Ecto neural progenitor cell (in vitro differentiated cells): ENCODE data around the gene R3HDM1.
"Not testable (repeated sequence)": the region's sequence is repeated elsewhere in the genome, so short reads cannot be mapped to it uniquely, and the experiment has no call there.

Source experiments
- DNase-seq: peaks from one replicate; pipeline ENCODE4 v3.0.0-alpha.2; 2018; ENCODE audit warnings: low spot score

The R3HDM1 gene

GRCh38 chr2:135647836-135648579, 116.7 kb downstream of the R3HDM1 start:
- no peak for DNase-seq

- DNase-seq, result no peak
These were observed 119.4 kb downstream of the R3HDM1 start for GRCh38 chr2:135650721-135651120.

- no peak for DNase-seq
These were observed 120.4 kb downstream of the R3HDM1 start for GRCh38 chr2:135651717-135652116.

GRCh38 chr2:135654239-135654638, 123.0 kb downstream of the R3HDM1 start:
- not testable (repeated sequence) for DNase-seq

- no peak for DNase-seq
These were observed 126.7 kb downstream of the R3HDM1 start for GRCh38 chr2:135657806-135658582.

GRCh38 chr2:135662088-135662487, 130.8 kb downstream of the R3HDM1 start:
- DNase-seq, result no peak

- DNase-seq, result no peak
These were observed 131.9 kb downstream of the R3HDM1 start for GRCh38 chr2:135663148-135663700.

- no peak for DNase-seq
These were observed 133.4 kb downstream of the R3HDM1 start for GRCh38 chr2:135664623-135665068.

- DNase-seq, result no peak
These were observed 135.8 kb downstream of the R3HDM1 start for GRCh38 chr2:135667045-135667444.

- no peak for DNase-seq
These were observed 143.2 kb downstream of the R3HDM1 start for GRCh38 chr2:135674453-135674852.

GRCh38 chr2:135676031-135676430, 144.7 kb downstream of the R3HDM1 start:
- DNase-seq, result no peak

- DNase-seq, result no peak
These were observed 147.8 kb downstream of the R3HDM1 start for GRCh38 chr2:135679125-135679524.

GRCh38 chr2:135685361-135685760, 154.1 kb downstream of the R3HDM1 start:
- DNase-seq, result no peak

GRCh38 chr2:135688978-135689377, 157.7 kb downstream of the R3HDM1 start:
- no peak for DNase-seq

GRCh38 chr2:135689679-135690078, 158.4 kb downstream of the R3HDM1 start:
- DNase-seq, result no peak

GRCh38 chr2:135694711-135695110, 163.4 kb downstream of the R3HDM1 start:
- DNase-seq, result no peak

- no peak for DNase-seq
These were observed 167.6 kb downstream of the R3HDM1 start for GRCh38 chr2:135698838-135699237.

GRCh38 chr2:135701442-135701841, 170.2 kb downstream of the R3HDM1 start:
- no peak for DNase-seq

GRCh38 chr2:135703300-135703699, 172.0 kb downstream of the R3HDM1 start:
- no peak for DNase-seq

- not testable (repeated sequence) for DNase-seq
These were observed 172.8 kb downstream of the R3HDM1 start for GRCh38 chr2:135704075-135704474.

GRCh38 chr2:135708159-135708558, 176.9 kb downstream of the R3HDM1 start:
- no peak for DNase-seq

GRCh38 chr2:135709992-135710391, 178.7 kb downstream of the R3HDM1 start:
- DNase-seq, result peak; percentile 69

- not testable (repeated sequence) for DNase-seq
These were observed 183.8 kb downstream of the R3HDM1 start for GRCh38 chr2:135715086-135715485.
